Measurements from ENCODE around the gene CACNA1B.
"Not testable (repeated sequence)": the region's sequence is repeated elsewhere in the genome, so short reads cannot be mapped to it uniquely, and the experiment has no call there.

The CACNA1B gene

GRCh38 chr9:138073408-138073807 lies 195.8 kb downstream of the CACNA1B start:
- no peak for DNase-seq (ENCODE audit: low spot score)

GRCh38 chr9:138073808-138074207 lies 196.2 kb downstream of the CACNA1B start:
- no peak for DNase-seq (ENCODE audit: low spot score)

- no peak for DNase-seq (ENCODE audit: low spot score)
Observed at GRCh38 chr9:138074516-138074915, 196.9 kb downstream of the CACNA1B start.

- DNase-seq (ENCODE audit: low spot score), result no peak
Observed at GRCh38 chr9:138075496-138075895, 197.9 kb downstream of the CACNA1B start.

GRCh38 chr9:138075961-138076649 lies 198.5 kb downstream of the CACNA1B start:
- DNase-seq (ENCODE audit: low spot score), result no peak

- DNase-seq (ENCODE audit: low spot score), result no peak
Observed at GRCh38 chr9:138076650-138077009, 199.0 kb downstream of the CACNA1B start.

- no peak for DNase-seq (ENCODE audit: low spot score)
Observed at GRCh38 chr9:138077126-138077525, 199.5 kb downstream of the CACNA1B start.

- DNase-seq (ENCODE audit: low spot score), result no peak
Observed at GRCh38 chr9:138077898-138078540, 200.4 kb downstream of the CACNA1B start.

GRCh38 chr9:138078846-138079245 lies 201.3 kb downstream of the CACNA1B start:
- DNase-seq (ENCODE audit: low spot score), result no peak

- DNase-seq (ENCODE audit: low spot score), result no peak
Observed at GRCh38 chr9:138080979-138081378, 203.4 kb downstream of the CACNA1B start.

GRCh38 chr9:138082918-138083636 lies 205.5 kb downstream of the CACNA1B start:
- no peak for DNase-seq (ENCODE audit: low spot score)

GRCh38 chr9:138083873-138084272 lies 206.3 kb downstream of the CACNA1B start:
- no peak for DNase-seq (ENCODE audit: low spot score)

GRCh38 chr9:138085568-138085967 lies 208.0 kb downstream of the CACNA1B start:
- DNase-seq (ENCODE audit: low spot score), result no peak

- not testable (repeated sequence) for DNase-seq (ENCODE audit: low spot score)
Observed at GRCh38 chr9:138092057-138092456, 214.5 kb downstream of the CACNA1B start.

- no peak for DNase-seq (ENCODE audit: low spot score)
Observed at GRCh38 chr9:138094028-138094427, 216.4 kb downstream of the CACNA1B start.

GRCh38 chr9:138095813-138096518 lies 218.4 kb downstream of the CACNA1B start:
- no peak for DNase-seq (ENCODE audit: low spot score)

GRCh38 chr9:138096519-138096845 lies 218.9 kb downstream of the CACNA1B start:
- DNase-seq (ENCODE audit: low spot score), result no peak

GRCh38 chr9:138097501-138097991 lies 220.0 kb downstream of the CACNA1B start:
- DNase-seq (ENCODE audit: low spot score), result no peak

GRCh38 chr9:138098116-138098907 lies 220.7 kb downstream of the CACNA1B start:
- no peak for DNase-seq (ENCODE audit: low spot score)

- no peak for DNase-seq (ENCODE audit: low spot score)
Observed at GRCh38 chr9:138098908-138099791, 221.6 kb downstream of the CACNA1B start.

Measured in COLO829 (cell line).